CD14-positive monocyte (primary cell): ENCODE measurements around the gene LRRC4C. TPM values are rescaled to one million over a fixed set of nuclear protein-coding genes. Genes with fewer than 3 reads are reported as not detected.
A peak's percentile ranks its signal among the peaks of the same experiment; 100 is the strongest.

Source experiments
- DNase-seq, 3 donors: peaks; one replicate each; pipeline ENCODE4 v3.0.0-alpha.2; 2011 to 2022
- H2AFZ ChIP-seq: 2 replicates; pipeline ENCODE4 v1.6.0; 2012; ENCODE audit warnings: mild to moderate bottlenecking, low read depth, low read length, inconsistent platforms; ENCODE audit not compliant: insufficient read depth, poor library complexity, severe bottlenecking
- H3K27ac ChIP-seq, 2 donors: 1 replicate in 1 of 2; 2 replicates in 1 of 2; pipeline ENCODE4 v1.5.1; 2012 to 2013; ENCODE audit warnings: low read length in 2 of 2, control low read depth in 1 of 2, inconsistent platforms in 1 of 2, low read depth in 1 of 2, mild to moderate bottlenecking in 1 of 2
- H3K27me3 ChIP-seq, 2 donors: one replicate each; pipeline versions ENCODE4 v1.6.0 to v1.6.1; 2011 to 2013; ENCODE audit warnings: low read length in 2 of 2; ENCODE audit not compliant: control insufficient read depth in 2 of 2, insufficient read depth in 2 of 2
- H3K36me3 ChIP-seq, 2 donors: replicated peaks in 1 of 2; 1 replicate in 1 of 2; 2 replicates in 1 of 2; pipeline versions ENCODE4 v1.5.1 to v1.6.1; 2012 to 2013; ENCODE audit warnings: low read length in 2 of 2, control low read depth in 1 of 2, inconsistent platforms in 1 of 2, mild to moderate bottlenecking in 1 of 2; ENCODE audit not compliant: insufficient read depth in 2 of 2, control insufficient read depth in 1 of 2
- H3K4me1 ChIP-seq, 2 donors: 1 replicate in 1 of 2; 2 replicates in 1 of 2; pipeline versions ENCODE4 v1.5.1 to v1.6.1; 2012 to 2013; ENCODE audit warnings: low read length in 2 of 2, control low read depth in 1 of 2, inconsistent platforms in 1 of 2, mild to moderate bottlenecking in 1 of 2, moderate library complexity in 1 of 2; ENCODE audit not compliant: insufficient read depth in 2 of 2, control insufficient read depth in 1 of 2
- H3K4me2 ChIP-seq: replicated peaks from 2 replicates; pipeline ENCODE3; 2012; ENCODE audit warnings: low read length, moderate library complexity, mild to moderate bottlenecking; ENCODE audit not compliant: poor library complexity, severe bottlenecking; ENCODE audit errors: extremely low read depth
- H3K4me3 ChIP-seq, 3 experiments: fragments of 200-600 bp in 1 of 3; sonication (generic) in 1 of 3; replicated peaks in 1 of 3; 1 replicate in 2 of 3; 2 replicates in 1 of 3; pipeline ENCODE4 v1.5.1; 2011 to 2013; ENCODE audit warnings: low read length in 3 of 3, mild to moderate bottlenecking in 3 of 3, control low read depth in 2 of 3, low read depth in 2 of 3, inconsistent platforms in 1 of 3, moderate library complexity in 1 of 3
- H3K79me2 ChIP-seq: 2 replicates; pipeline ENCODE4 v1.6.0; 2012; ENCODE audit warnings: mild to moderate bottlenecking, control low read depth, inconsistent platforms, low read length, moderate library complexity; ENCODE audit not compliant: insufficient read depth
- H3K9ac ChIP-seq: 2 replicates; pipeline ENCODE4 v1.6.0; 2017; ENCODE audit warnings: low read length, mild to moderate bottlenecking; ENCODE audit not compliant: insufficient read depth, poor library complexity, severe bottlenecking
- H3K9me3 ChIP-seq, 2 donors: replicated peaks in 1 of 2; 1 replicate in 1 of 2; 2 replicates in 1 of 2; pipeline versions ENCODE4 v1.5.1 to v1.6.1; 2012 to 2013; ENCODE audit warnings: low read length in 2 of 2, control low read depth in 1 of 2; ENCODE audit not compliant: control insufficient read depth in 1 of 2, insufficient read depth in 1 of 2
- H4K20me1 ChIP-seq: 2 replicates; pipeline ENCODE4 v1.6.0; 2012; ENCODE audit warnings: mild to moderate bottlenecking, low read length, control low read depth, moderate library complexity; ENCODE audit not compliant: insufficient read depth
- H3K27ac Mint-ChIP-seq, 7 donors: one replicate each; pipeline ENCODE4 v1.8.0; 2020; ENCODE audit warnings: mild to moderate bottlenecking in 7 of 7, mixed read lengths in 7 of 7, moderate library complexity in 6 of 7, inconsistent platforms in 2 of 7
- H3K27me3 Mint-ChIP-seq, 3 donors: one replicate each; pipeline ENCODE4 v1.8.0; 2021 to 2022; ENCODE audit warnings: low read depth in 3 of 3, mild to moderate bottlenecking in 3 of 3, mixed read lengths in 3 of 3, moderate library complexity in 3 of 3, inconsistent platforms in 1 of 3
- H3K36me3 Mint-ChIP-seq, 2 donors: one replicate each; pipeline ENCODE4 v1.8.0; 2020; ENCODE audit warnings: mixed read lengths in 2 of 2, inconsistent platforms in 1 of 2, mild to moderate bottlenecking in 1 of 2
- H3K4me1 Mint-ChIP-seq: one replicate; pipeline ENCODE4 v1.8.0; 2020; ENCODE audit warnings: mild to moderate bottlenecking, mixed read lengths
- H3K4me3 Mint-ChIP-seq, 2 donors: one replicate each; pipeline ENCODE4 v1.8.0; 2020; ENCODE audit warnings: mild to moderate bottlenecking in 2 of 2, mixed read lengths in 2 of 2, moderate library complexity in 1 of 2
- H3K9me3 Mint-ChIP-seq, 7 donors: one replicate each; pipeline ENCODE4 v1.8.0; 2020 to 2022; ENCODE audit warnings: mixed read lengths in 7 of 7, mild to moderate bottlenecking in 6 of 7, moderate library complexity in 6 of 7, inconsistent platforms in 2 of 7
- WGBS: methylation state at CpG from one replicate; pipeline ENCODE4 v1.1.5; 2013; ENCODE audit warnings: missing lambda C conversion rate; ENCODE audit not compliant: insufficient coverage; 5-methylcytosine and 5-hydroxymethylcytosine counted together
- intact Hi-C, 2 donors: fragments of 100-400 bp; cut with micrococcal nuclease; formaldehyde crosslinking; loops; one replicate each; pipeline versions ENCODE4 v1.15.0 to v1.15.1; 2023
- polyA plus RNA-seq, 3 donors: library from polyadenylated mRNA; depleted of rRNA in 1 of 3; unstranded in 2 of 3; stranded (reverse) in 1 of 3; fragments of 300-500 nt in 2 of 3; fragments of >200 nt in 1 of 3; fragmentation: Illumina TruSeq in 2 of 3; gene quantifications; 1 replicate in 2 of 3; 2 replicates in 1 of 3; pipeline ENCODE4 v1.2.3, GENCODE V29; 2012 to 2021
- TF ChIP-seq, protein P1 (sequence below): fragments of 200-600 bp; IDR thresholded peaks from one replicate; pipeline ENCODE4 v1.8.0; 2022; ENCODE audit warnings: antibody characterized with exemption, mild to moderate bottlenecking

Gene LRRC4C
- polyA plus RNA-seq, 3 donors = not detected

GRCh38 chr11:41479179-41479578 is 19.7 kb upstream of the LRRC4C start:
- Histone ChIP-seq H3K9ac (no peak overlapping the region), H3K9me3 (no peaks in the 10 kb centered on the region), H3K27ac (no peak overlapping the region), H2AFZ (no peak overlapping the region), H3K4me1 (no peaks in the 10 kb centered on the region), H3K4me2 (no peak overlapping the region), H4K20me1 (no peaks in the 10 kb centered on the region), H3K79me2 (no peaks in the 10 kb centered on the region), H3K36me3 (no peaks in the 10 kb centered on the region), H3K4me3 (no peak overlapping the region), H3K27me3 (no peaks in the 10 kb centered on the region)
- peaks cover 0 to 4% (median 2%) of the 10 kb centered on the region in 7 donors for H3K9me3 Mint-ChIP-seq
- no peak for DNase-seq
- no CpG with 5 or more reads among the region's 1 CpG for WGBS
- no peaks in the 10 kb centered on the region for H3K36me3 Mint-ChIP-seq
- TF ChIP-seq, protein P1, sequence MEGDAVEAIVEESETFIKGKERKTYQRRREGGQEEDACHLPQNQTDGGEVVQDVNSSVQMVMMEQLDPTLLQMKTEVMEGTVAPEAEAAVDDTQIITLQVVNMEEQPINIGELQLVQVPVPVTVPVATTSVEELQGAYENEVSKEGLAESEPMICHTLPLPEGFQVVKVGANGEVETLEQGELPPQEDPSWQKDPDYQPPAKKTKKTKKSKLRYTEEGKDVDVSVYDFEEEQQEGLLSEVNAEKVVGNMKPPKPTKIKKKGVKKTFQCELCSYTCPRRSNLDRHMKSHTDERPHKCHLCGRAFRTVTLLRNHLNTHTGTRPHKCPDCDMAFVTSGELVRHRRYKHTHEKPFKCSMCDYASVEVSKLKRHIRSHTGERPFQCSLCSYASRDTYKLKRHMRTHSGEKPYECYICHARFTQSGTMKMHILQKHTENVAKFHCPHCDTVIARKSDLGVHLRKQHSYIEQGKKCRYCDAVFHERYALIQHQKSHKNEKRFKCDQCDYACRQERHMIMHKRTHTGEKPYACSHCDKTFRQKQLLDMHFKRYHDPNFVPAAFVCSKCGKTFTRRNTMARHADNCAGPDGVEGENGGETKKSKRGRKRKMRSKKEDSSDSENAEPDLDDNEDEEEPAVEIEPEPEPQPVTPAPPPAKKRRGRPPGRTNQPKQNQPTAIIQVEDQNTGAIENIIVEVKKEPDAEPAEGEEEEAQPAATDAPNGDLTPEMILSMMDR = no peak
- intact Hi-C loops = no loop called here
- H3K4me3 Mint-ChIP-seq = no peak overlapping the region
- no peak overlapping the region for H3K27ac Mint-ChIP-seq
- H3K4me1 Mint-ChIP-seq = no peaks in the 10 kb centered on the region
- H3K27me3 Mint-ChIP-seq = no peaks in the 10 kb centered on the region

GRCh38 chr11:41461057-41461681 is 1.7 kb upstream of the LRRC4C start:
- Histone ChIP-seq H3K4me3 (no peak overlapping the region), H2AFZ (no peak overlapping the region), H3K36me3 (no peaks in the 10 kb centered on the region), H3K4me1 (no peaks in the 10 kb centered on the region), H3K9ac (no peak overlapping the region), H3K79me2 (no peaks in the 10 kb centered on the region), H3K4me2 (no peak overlapping the region), H3K9me3 (no peaks in the 10 kb centered on the region), H4K20me1 (no peaks in the 10 kb centered on the region), H3K27ac (no peak overlapping the region), H3K27me3 (peaks cover 5 to 14% of the 10 kb centered on the region in 2 donors)
- no peaks in the 10 kb centered on the region for H3K9me3 Mint-ChIP-seq
- no peak for DNase-seq
- TF ChIP-seq, protein P1 = peak; percentile 69
- peaks cover 12 to 20% (median 16%) of the 10 kb centered on the region in 3 donors for H3K27me3 Mint-ChIP-seq
- no peak overlapping the region for H3K27ac Mint-ChIP-seq
- no CpG with 5 or more reads among the region's 1 CpG for WGBS
- intact Hi-C loops = no loop called here
- H3K36me3 Mint-ChIP-seq = no peaks in the 10 kb centered on the region
- H3K4me3 Mint-ChIP-seq = no peak overlapping the region
- H3K4me1 Mint-ChIP-seq = no peaks in the 10 kb centered on the region
